ENCODE data around the gene MTARC2. TPM values are rescaled to one million over a fixed set of nuclear protein-coding genes. Genes with fewer than 3 reads are reported as not detected.
A peak's percentile ranks its signal among the peaks of the same experiment; 100 is the strongest.

The MTARC2 gene
- total RNA-seq (ENCODE audit: unreplicated experiment) = 3.6 TPM
- long read RNA-seq = 0 reads

GRCh38 chr1:220748089-220748934 lies at the start of gene MTARC2:
TSS of gene MTARC2 (plus strand) at chr1:220748322. CDS start at chr1:220748532, 210 bp downstream.
- Mint-ChIP-seq H3K4me1 (ENCODE audit: unreplicated experiment) (peaks cover 20% of the 10 kb centered on the region), H3K36me3 (ENCODE audit: low read depth, unreplicated experiment) (no peaks in the 10 kb centered on the region), H3K4me3 (ENCODE audit: unreplicated experiment) (peak within 1 kb of the TSS; percentile 90), H3K9me3 (ENCODE audit: unreplicated experiment) (no peaks in the 10 kb centered on the region), H3K27ac (ENCODE audit: unreplicated experiment) (no peak within 1 kb of the TSS), H3K27me3 (ENCODE audit: unreplicated experiment) (peaks cover 11% of the 10 kb centered on the region)
- TF ChIP-seq, protein P1, sequence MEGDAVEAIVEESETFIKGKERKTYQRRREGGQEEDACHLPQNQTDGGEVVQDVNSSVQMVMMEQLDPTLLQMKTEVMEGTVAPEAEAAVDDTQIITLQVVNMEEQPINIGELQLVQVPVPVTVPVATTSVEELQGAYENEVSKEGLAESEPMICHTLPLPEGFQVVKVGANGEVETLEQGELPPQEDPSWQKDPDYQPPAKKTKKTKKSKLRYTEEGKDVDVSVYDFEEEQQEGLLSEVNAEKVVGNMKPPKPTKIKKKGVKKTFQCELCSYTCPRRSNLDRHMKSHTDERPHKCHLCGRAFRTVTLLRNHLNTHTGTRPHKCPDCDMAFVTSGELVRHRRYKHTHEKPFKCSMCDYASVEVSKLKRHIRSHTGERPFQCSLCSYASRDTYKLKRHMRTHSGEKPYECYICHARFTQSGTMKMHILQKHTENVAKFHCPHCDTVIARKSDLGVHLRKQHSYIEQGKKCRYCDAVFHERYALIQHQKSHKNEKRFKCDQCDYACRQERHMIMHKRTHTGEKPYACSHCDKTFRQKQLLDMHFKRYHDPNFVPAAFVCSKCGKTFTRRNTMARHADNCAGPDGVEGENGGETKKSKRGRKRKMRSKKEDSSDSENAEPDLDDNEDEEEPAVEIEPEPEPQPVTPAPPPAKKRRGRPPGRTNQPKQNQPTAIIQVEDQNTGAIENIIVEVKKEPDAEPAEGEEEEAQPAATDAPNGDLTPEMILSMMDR (IDR thresholded peaks at IDR 0.05; ENCODE audit: unreplicated experiment) = no peak
- peak; percentile 44 for DNase-seq (ENCODE audit: low spot score)

DNA sequence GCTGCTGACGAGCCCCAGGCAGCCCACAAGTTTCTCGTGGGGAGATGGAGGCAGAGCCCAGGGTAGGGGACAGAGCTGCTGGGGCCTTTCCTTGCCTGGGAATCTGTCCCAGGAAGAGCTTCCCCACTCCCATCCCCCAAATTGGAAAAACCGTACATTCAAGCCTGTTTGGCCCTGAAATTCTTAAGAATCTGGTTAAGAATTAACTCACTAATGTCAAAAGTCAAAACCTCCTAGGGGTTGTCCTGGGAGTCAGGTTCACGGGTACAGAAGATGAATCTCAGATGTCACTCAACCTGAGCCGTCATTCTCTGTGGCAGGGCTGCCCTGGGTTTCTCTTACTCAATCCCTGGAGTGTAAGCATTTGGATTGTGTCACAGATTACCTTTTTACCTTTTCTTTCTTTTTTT lies 49.5 kb upstream of the MTARC2 start:
- H3K9me3 Mint-ChIP-seq (ENCODE audit: unreplicated experiment) = no peaks in the 10 kb centered on the region
- no peak overlapping the region for H3K27ac Mint-ChIP-seq (ENCODE audit: unreplicated experiment)
- H3K4me3 Mint-ChIP-seq (ENCODE audit: unreplicated experiment) = no peak overlapping the region
- H3K27me3 Mint-ChIP-seq (ENCODE audit: unreplicated experiment) = peaks cover 1% of the 10 kb centered on the region
- no peak for DNase-seq (ENCODE audit: low spot score)
- H3K4me1 Mint-ChIP-seq (ENCODE audit: unreplicated experiment) = peaks cover 2% of the 10 kb centered on the region
- TF ChIP-seq, protein P1 (IDR thresholded peaks at IDR 0.05; ENCODE audit: unreplicated experiment) = no peak
- H3K36me3 Mint-ChIP-seq (ENCODE audit: low read depth, unreplicated experiment) = no peaks in the 10 kb centered on the region

DNA sequence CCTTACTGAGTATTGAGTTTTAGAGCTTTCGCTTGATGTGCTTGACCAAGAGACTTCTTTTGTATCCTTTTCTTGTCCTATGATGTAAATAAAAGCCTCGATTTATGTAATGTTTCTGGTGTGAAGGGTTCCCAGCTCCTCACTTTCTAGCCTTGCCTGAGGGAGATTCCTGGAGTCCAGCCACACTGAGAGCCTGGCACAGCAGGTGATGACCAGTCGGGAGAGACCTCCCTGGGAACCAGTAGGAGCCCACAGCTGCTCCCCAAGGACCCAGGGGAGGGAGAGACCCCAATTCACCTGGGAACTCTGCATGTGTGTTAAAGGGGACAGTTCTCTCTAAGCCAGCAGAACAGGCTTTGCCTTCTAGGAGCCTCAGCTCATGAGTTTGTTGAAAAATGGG lies 49.1 kb upstream of the MTARC2 start:
- no peaks in the 10 kb centered on the region for H3K9me3 Mint-ChIP-seq (ENCODE audit: unreplicated experiment)
- TF ChIP-seq, protein P1 (IDR thresholded peaks at IDR 0.05; ENCODE audit: unreplicated experiment) = no peak
- H3K4me1 Mint-ChIP-seq (ENCODE audit: unreplicated experiment) = peaks cover 2% of the 10 kb centered on the region
- H3K27me3 Mint-ChIP-seq (ENCODE audit: unreplicated experiment) = peaks cover 1% of the 10 kb centered on the region
- H3K27ac Mint-ChIP-seq (ENCODE audit: unreplicated experiment) = no peak overlapping the region
- peak overlapping the region; percentile 28 for H3K4me3 Mint-ChIP-seq (ENCODE audit: unreplicated experiment)
- no peak for DNase-seq (ENCODE audit: low spot score)
- H3K36me3 Mint-ChIP-seq (ENCODE audit: low read depth, unreplicated experiment) = no peaks in the 10 kb centered on the region

DNA sequence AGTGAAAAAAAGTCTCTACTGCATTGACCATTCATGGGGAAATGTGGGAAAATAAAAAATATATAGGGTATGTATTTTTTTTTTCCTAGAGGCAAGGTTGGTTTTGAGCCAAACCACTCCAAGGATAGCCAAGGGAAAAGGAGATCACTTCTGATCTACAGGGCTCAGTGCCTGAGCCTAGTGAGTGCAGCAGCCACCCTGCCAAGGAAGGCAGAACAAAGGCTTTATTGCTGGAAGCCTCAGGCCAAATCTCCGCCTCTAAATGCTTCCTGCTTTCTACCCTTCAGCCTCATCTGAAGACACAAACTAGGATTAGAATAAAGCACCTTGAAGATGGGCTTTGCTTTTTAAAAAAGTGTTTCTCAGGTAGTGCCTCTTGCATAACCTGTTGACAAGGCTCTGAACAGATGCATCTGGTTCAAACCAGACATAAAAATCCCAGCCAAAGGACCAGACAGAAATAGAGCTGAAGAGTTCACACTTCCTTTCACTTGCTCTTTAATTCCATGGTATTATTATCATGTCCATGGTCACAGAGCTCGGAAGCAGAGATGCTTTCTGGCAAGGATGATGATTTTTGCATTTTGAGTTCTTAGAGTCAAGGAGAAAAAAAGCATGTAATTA lies 47.5 kb upstream of the MTARC2 start:
- no peak for DNase-seq (ENCODE audit: low spot score)
- Mint-ChIP-seq H3K4me3 (ENCODE audit: unreplicated experiment) (no peak overlapping the region), H3K4me1 (ENCODE audit: unreplicated experiment) (peaks cover 8% of the 10 kb centered on the region), H3K9me3 (ENCODE audit: unreplicated experiment) (no peaks in the 10 kb centered on the region), H3K27me3 (ENCODE audit: unreplicated experiment) (peaks cover 5% of the 10 kb centered on the region), H3K36me3 (ENCODE audit: low read depth, unreplicated experiment) (no peaks in the 10 kb centered on the region), H3K27ac (ENCODE audit: unreplicated experiment) (no peak overlapping the region)
- TF ChIP-seq, protein P1 (IDR thresholded peaks at IDR 0.05; ENCODE audit: unreplicated experiment) = no peak

DNA sequence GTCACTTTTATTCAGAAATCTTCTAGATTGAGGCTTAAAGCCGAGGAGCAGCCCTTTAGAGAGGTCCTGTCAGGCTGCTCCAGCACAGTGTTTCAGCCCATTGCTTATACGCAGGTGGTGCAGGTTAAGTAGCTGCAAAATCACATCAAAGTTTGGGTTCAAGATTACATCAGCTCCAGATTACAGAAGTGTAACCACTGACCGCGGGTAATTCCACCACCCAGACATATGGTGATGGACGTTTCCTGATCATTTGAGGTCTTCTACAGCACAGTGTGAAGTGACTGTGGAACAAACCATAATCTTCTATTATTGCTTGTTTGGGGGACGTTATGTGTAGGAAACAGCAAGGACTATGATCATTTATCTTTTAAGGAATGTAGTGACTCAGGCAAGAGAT lies 46.1 kb upstream of the MTARC2 start:
- TF ChIP-seq, protein P1 (IDR thresholded peaks at IDR 0.05; ENCODE audit: unreplicated experiment) = no peak
- H3K27me3 Mint-ChIP-seq (ENCODE audit: unreplicated experiment) = peaks cover 7% of the 10 kb centered on the region
- no peaks in the 10 kb centered on the region for H3K9me3 Mint-ChIP-seq (ENCODE audit: unreplicated experiment)
- no peak for DNase-seq (ENCODE audit: low spot score)
- H3K36me3 Mint-ChIP-seq (ENCODE audit: low read depth, unreplicated experiment) = no peaks in the 10 kb centered on the region
- H3K4me1 Mint-ChIP-seq (ENCODE audit: unreplicated experiment) = peaks cover 21% of the 10 kb centered on the region
- no peak overlapping the region for H3K4me3 Mint-ChIP-seq (ENCODE audit: unreplicated experiment)
- H3K27ac Mint-ChIP-seq (ENCODE audit: unreplicated experiment) = no peak overlapping the region

Data from endothelial cell (in vitro differentiated cells).